ENCODE measurements around the gene SIX4. TPM values are rescaled to one million over a fixed set of nuclear protein-coding genes. Genes with fewer than 3 reads are reported as not detected.

The SIX4 gene
- total RNA-seq, 1 experiment from 2014 or later, result 26.5 TPM

- Mint-ChIP-seq H3K27ac (no peak overlapping the region), H3K9me3 (peaks cover 24% of the 10 kb centered on the region in 2 experiments), H3K36me3 (ENCODE audit: insufficient read depth in 1 of 3, low read depth in 3 of 3) (peaks cover 4 to 20% (median 10%) of the 10 kb centered on the region in 3 experiments; a peak in 5 of 7 replicates), H3K4me1 (peaks cover 2 to 3% of the 10 kb centered on the region in 2 experiments; a peak in 1 of 4 replicates), H3K4me3 (peak overlapping the region in 1 of 2 experiments; percentile 26; a peak in 1 of 5 replicates), H3K27me3 (ENCODE audit: low read depth) (no peaks in the 10 kb centered on the region; the same call in 1 of the 2 replicates)
- H2BK5ac ChIP-seq (ENCODE audit: insufficient read length, low read length), result no peak overlapping the region
- H3K4ac ChIP-seq (ENCODE audit: low read depth, low read length), result no peak overlapping the region
- no peak overlapping the region for H4K5ac ChIP-seq (ENCODE audit: insufficient read length, low read depth, low read length)
- no peaks in the 10 kb centered on the region for H3K4me1 ChIP-seq (ENCODE audit: insufficient read depth, low read length)
- no peaks in the 10 kb centered on the region for H3K27me3 ChIP-seq (ENCODE audit: insufficient read depth, low read length)
- no peaks in the 10 kb centered on the region for H3K23me2 ChIP-seq (ENCODE audit: insufficient read length, low read depth, low read length, poor library complexity, severe bottlenecking)
- WGBS (ENCODE audit: extremely low coverage, insufficient read length, low lambda C conversion rate), result no CpG with 5 or more reads among the region's 3 CpGs
- H3K9me3 ChIP-seq (ENCODE audit: control insufficient read depth, low read depth, low read length), result no peaks in the 10 kb centered on the region
- no peak overlapping the region for H2BK15ac ChIP-seq (ENCODE audit: low read depth, low read length)
- no peaks in the 10 kb centered on the region for H3K79me2 ChIP-seq (ENCODE audit: insufficient read depth, low read length)
- no peak overlapping the region for H2BK120ac ChIP-seq (ENCODE audit: low read depth, low read length, poor library complexity, severe bottlenecking)
- no peak overlapping the region for H4K8ac ChIP-seq (replicated peaks; ENCODE audit: insufficient read length, low read depth, low read length)
- no peaks in the 10 kb centered on the region for H3K79me1 ChIP-seq (ENCODE audit: insufficient read depth, low read depth, low read length, poor library complexity, severe bottlenecking)
- H3K23ac ChIP-seq (ENCODE audit: insufficient read length, low read depth, low read length), result no peak overlapping the region
- no peak overlapping the region for H3K14ac ChIP-seq (ENCODE audit: insufficient read depth, low read length)
- no peak for DNase-seq
- H2AFZ ChIP-seq (ENCODE audit: low read length), result no peak overlapping the region
- H3K18ac ChIP-seq (ENCODE audit: insufficient read length, low read depth, low read length), result no peak overlapping the region
- H3K27ac ChIP-seq (ENCODE audit: insufficient read length, low read depth, low read length), result no peak overlapping the region
- H3K9ac ChIP-seq (ENCODE audit: extremely low read depth, insufficient read length, low read length), result no peak overlapping the region
- no peak for TF ChIP-seq CTCF (conservative IDR thresholded peaks at IDR 0.05)
- no peak overlapping the region for H4K91ac ChIP-seq (ENCODE audit: insufficient read length, low read depth, low read length)
- H4K20me1 ChIP-seq (ENCODE audit: control insufficient read depth, insufficient read depth, insufficient read length), result no peaks in the 10 kb centered on the region
- no peak overlapping the region for H2BK12ac ChIP-seq (ENCODE audit: insufficient read length, low read depth, low read length)
- no peak overlapping the region for H3K56ac ChIP-seq (ENCODE audit: insufficient read length, low read depth, low read length)
- no peak overlapping the region for H2BK20ac ChIP-seq (ENCODE audit: low read depth, low read length, poor library complexity, severe bottlenecking)
- no peak overlapping the region for H2AK5ac ChIP-seq (ENCODE audit: insufficient read length, low read length)
- no peak overlapping the region for H3T11ph ChIP-seq (ENCODE audit: low read length)
- H3K4me2 ChIP-seq (ENCODE audit: insufficient read depth, insufficient read length, low read length), result no peak overlapping the region
These were observed 23.6 kb downstream of the SIX4 start for GRCh38 chr14:60700598-60700997.
